Natural killer cell (primary cell): ENCODE results near the gene EOLA1. TPM values are rescaled to one million over a fixed set of nuclear protein-coding genes. Genes with fewer than 3 reads are reported as not detected.

Experiments used
- ATAC-seq, 3 donors: fragments of 150-1000 bp in 2 of 3; fragments of 200-7000 bp in 1 of 3; cut with Tn5 transposase; 1 replicate in 1 of 3; 2 replicates in 2 of 3; pipeline ENCODE4 v1.10.0; 2021; ENCODE audit warnings: mild to moderate bottlenecking in 2 of 3, moderate library complexity in 2 of 3
- DNase-seq, 2 donors: peaks; one replicate each; pipeline versions ENCODE4 v3.0.0 to v3.0.0-alpha.2; 2013 to 2021; ENCODE audit warnings: mixed read lengths in 1 of 2
- H3K27ac ChIP-seq: one replicate; pipeline ENCODE4 v1.5.1; 2013; ENCODE audit warnings: mild to moderate bottlenecking, low read length
- H3K27me3 ChIP-seq: one replicate; pipeline ENCODE4 v1.6.1; 2013; ENCODE audit warnings: low read length; ENCODE audit not compliant: control insufficient read depth, insufficient read depth
- H3K36me3 ChIP-seq: one replicate; pipeline ENCODE4 v1.6.1; 2013; ENCODE audit warnings: low read length; ENCODE audit not compliant: control insufficient read depth, insufficient read depth
- H3K4me1 ChIP-seq: one replicate; pipeline ENCODE4 v1.6.1; 2013; ENCODE audit warnings: low read length; ENCODE audit not compliant: control insufficient read depth, insufficient read depth
- H3K4me3 ChIP-seq: one replicate; pipeline ENCODE4 v1.5.1; 2013; ENCODE audit warnings: low read length
- H3K9me3 ChIP-seq: one replicate; pipeline ENCODE4 v1.6.1; 2013; ENCODE audit warnings: low read length; ENCODE audit not compliant: control insufficient read depth, insufficient read depth
- H3K27ac Mint-ChIP-seq, 2 donors: one replicate each; pipeline ENCODE4 v1.8.0; 2022; ENCODE audit warnings: mild to moderate bottlenecking in 2 of 2, mixed read lengths in 2 of 2, moderate library complexity in 1 of 2
- H3K27me3 Mint-ChIP-seq, 2 donors: one replicate each; pipeline ENCODE4 v1.8.0; 2022; ENCODE audit warnings: low read depth in 2 of 2, mixed read lengths in 2 of 2
- H3K36me3 Mint-ChIP-seq: one replicate; pipeline ENCODE4 v1.8.0; 2022; ENCODE audit warnings: mixed read lengths
- H3K4me1 Mint-ChIP-seq, 2 donors: one replicate each; pipeline ENCODE4 v1.8.0; 2022; ENCODE audit warnings: mixed read lengths in 2 of 2
- H3K4me3 Mint-ChIP-seq: one replicate; pipeline ENCODE4 v1.8.0; 2022; ENCODE audit warnings: mild to moderate bottlenecking, moderate library complexity, mixed read lengths
- H3K9me3 Mint-ChIP-seq, 2 donors: one replicate each; pipeline ENCODE4 v1.8.0; 2022; ENCODE audit warnings: mixed read lengths in 2 of 2
- WGBS: methylation state at CpG from one replicate; pipeline ENCODE4 v1.1.7; 2013; ENCODE audit warnings: missing lambda C conversion rate; ENCODE audit not compliant: insufficient coverage; 5-methylcytosine and 5-hydroxymethylcytosine counted together
- intact Hi-C: fragments of 100-400 bp; cut with micrococcal nuclease; formaldehyde crosslinking; loops from one replicate; pipeline ENCODE4 v1.14.2; 2022
- total RNA-seq, 4 donors: library from RNA; stranded (reverse); fragments of 120-200 nt in 1 of 4; gene quantifications; one replicate each; pipeline versions ENCODE4 v1.2.3 to v1.2.4, GENCODE V29; 2013 to 2022
- TF ChIP-seq, protein P1 (sequence below): fragments of 200-600 bp; IDR thresholded peaks from one replicate; pipeline ENCODE4 v1.8.0; 2022; ENCODE audit warnings: antibody characterized with exemption

Gene EOLA1
- total RNA-seq, 3 donors from 2014 or later (not counting 1 experiment from before 2014, with no cell fraction given): 26.4 to 37.6 (median 36.7) TPM

DNA sequence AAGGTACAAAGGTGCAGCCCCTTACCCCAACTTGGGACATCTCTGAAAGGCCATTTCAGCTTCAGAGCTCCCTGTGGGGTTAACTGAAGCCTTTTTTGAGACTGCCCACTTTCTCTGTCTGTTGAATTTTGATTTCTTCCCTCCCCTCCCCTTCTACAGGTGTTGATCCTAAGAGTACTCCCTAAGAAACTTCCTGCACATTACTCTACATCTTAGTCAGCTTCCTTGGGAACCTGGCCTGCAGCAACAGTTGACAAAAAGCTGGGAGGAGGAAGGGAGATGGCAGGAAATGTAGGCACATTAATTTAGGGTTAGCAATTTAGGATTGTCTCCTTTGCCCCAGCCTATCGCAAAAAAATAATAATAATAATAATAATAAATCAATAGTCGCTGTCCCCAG, 34.5 kb upstream of the EOLA1 start:
- H3K36me3 ChIP-seq: peaks cover 12% of the 10 kb centered on the region
- no peaks in the 10 kb centered on the region for H3K36me3 Mint-ChIP-seq
- no peak overlapping the region for H3K4me3 Mint-ChIP-seq
- no CpG with 5 or more reads among the region's 2 CpGs for whole genome bisulfite sequencing
- peaks cover 39% of the 10 kb centered on the region for H3K4me1 ChIP-seq
- peaks cover 30 to 42% of the 10 kb centered on the region in 2 donors for H3K4me1 Mint-ChIP-seq
- H3K27ac Mint-ChIP-seq: peak overlapping the region in 1 of 2 donors; percentile 92
- H3K4me3 ChIP-seq: no peak overlapping the region
- H3K27me3 ChIP-seq: no peaks in the 10 kb centered on the region
- ATAC-seq (no peak), DNase-seq (no peak)
- H3K27me3 Mint-ChIP-seq: peaks cover 0 to 10% of the 10 kb centered on the region in 2 donors
- peak overlapping the region; percentile 91 for H3K27ac ChIP-seq
- intact Hi-C loops: loop anchor here (10.0 kb wide), 3 partner anchors 318 to 1188 kb away; partner anchors contain the start of genes EOLA2 and MTMR1
- H3K9me3 ChIP-seq: no peaks in the 10 kb centered on the region
- TF ChIP-seq, protein P1, sequence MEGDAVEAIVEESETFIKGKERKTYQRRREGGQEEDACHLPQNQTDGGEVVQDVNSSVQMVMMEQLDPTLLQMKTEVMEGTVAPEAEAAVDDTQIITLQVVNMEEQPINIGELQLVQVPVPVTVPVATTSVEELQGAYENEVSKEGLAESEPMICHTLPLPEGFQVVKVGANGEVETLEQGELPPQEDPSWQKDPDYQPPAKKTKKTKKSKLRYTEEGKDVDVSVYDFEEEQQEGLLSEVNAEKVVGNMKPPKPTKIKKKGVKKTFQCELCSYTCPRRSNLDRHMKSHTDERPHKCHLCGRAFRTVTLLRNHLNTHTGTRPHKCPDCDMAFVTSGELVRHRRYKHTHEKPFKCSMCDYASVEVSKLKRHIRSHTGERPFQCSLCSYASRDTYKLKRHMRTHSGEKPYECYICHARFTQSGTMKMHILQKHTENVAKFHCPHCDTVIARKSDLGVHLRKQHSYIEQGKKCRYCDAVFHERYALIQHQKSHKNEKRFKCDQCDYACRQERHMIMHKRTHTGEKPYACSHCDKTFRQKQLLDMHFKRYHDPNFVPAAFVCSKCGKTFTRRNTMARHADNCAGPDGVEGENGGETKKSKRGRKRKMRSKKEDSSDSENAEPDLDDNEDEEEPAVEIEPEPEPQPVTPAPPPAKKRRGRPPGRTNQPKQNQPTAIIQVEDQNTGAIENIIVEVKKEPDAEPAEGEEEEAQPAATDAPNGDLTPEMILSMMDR: no peak
- no peaks in the 10 kb centered on the region for H3K9me3 Mint-ChIP-seq

DNA sequence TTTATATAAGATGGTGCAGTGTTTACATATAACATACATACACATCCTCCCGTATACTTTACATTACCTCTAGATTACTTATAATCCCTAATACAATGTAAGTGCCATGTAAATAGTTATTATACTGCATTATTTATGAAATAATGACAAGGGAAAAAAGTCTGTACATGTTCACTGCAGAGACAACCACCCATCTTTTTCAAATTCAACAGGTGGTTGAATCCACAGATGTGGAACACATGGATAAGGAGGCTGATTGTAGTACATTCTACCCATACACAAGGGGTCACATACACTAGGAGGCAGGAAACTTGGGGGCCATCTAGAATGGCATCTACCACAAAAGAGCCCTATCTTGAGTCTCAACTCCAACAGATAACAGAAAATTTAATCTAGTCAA, 32.3 kb upstream of the EOLA1 start:
- ATAC-seq: no peak
- no peak for DNase-seq
- intact Hi-C loops: loop anchor here (10.0 kb wide), 3 partner anchors 316 to 1186 kb away; partner anchors contain the start of genes EOLA2 and MTMR1
- peaks cover 36% of the 10 kb centered on the region for H3K4me1 ChIP-seq
- no peaks in the 10 kb centered on the region for H3K9me3 ChIP-seq
- TF ChIP-seq, protein P1: no peak
- no peaks in the 10 kb centered on the region for H3K27me3 ChIP-seq
- Mint-ChIP-seq H3K27me3 (peaks cover 0 to 10% of the 10 kb centered on the region in 2 donors), H3K27ac (no peak overlapping the region), H3K4me3 (no peak overlapping the region), H3K9me3 (no peaks in the 10 kb centered on the region), H3K36me3 (no peaks in the 10 kb centered on the region), H3K4me1 (peaks cover 22 to 34% of the 10 kb centered on the region in 2 donors)
- no peak overlapping the region for H3K27ac ChIP-seq
- WGBS: no CpG with 5 or more reads among the region's 1 CpG
- no peaks in the 10 kb centered on the region for H3K36me3 ChIP-seq
- H3K4me3 ChIP-seq: no peak overlapping the region

DNA sequence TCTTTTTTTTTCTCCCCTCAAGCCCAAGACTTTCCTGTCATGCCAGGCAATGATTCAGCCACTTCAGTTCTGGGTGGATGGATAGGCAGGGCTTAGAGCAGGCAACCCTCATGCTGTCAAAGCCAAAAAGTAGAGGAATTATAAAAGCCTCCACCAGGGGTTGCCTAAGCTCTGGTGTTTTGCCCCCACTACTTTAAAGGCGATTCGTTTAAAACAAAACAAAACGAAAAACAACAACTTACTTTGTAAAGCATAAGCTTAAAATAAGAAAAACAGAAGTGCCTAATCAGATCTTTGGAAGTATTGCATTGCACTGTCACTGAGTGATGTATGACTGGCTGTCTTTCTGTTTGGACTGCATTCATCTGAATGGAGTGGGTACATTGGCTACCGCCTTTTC, 30.4 kb upstream of the EOLA1 start:
- intact Hi-C loops: loop anchor here (5.0 to 10.0 kb wide), 2 partner anchors 122 to 1596 kb away; partner anchors contain the start of genes FMR1 and TMEM185A

More for the DNA sequence above, 30.4 kb upstream of the EOLA1 start:
- H3K27me3 ChIP-seq: no peaks in the 10 kb centered on the region
- TF ChIP-seq, protein P1: no peak
- Mint-ChIP-seq H3K4me1 (peaks cover 34 to 37% of the 10 kb centered on the region in 2 donors), H3K36me3 (no peaks in the 10 kb centered on the region), H3K27me3 (peaks cover 0 to 10% of the 10 kb centered on the region in 2 donors), H3K4me3 (no peak overlapping the region), H3K27ac (peak overlapping the region in 1 of 2 donors; percentile 8), H3K9me3 (no peaks in the 10 kb centered on the region)
- H3K4me3 ChIP-seq: no peak overlapping the region
- H3K4me1 ChIP-seq: peaks cover 42% of the 10 kb centered on the region
- no peaks in the 10 kb centered on the region for H3K9me3 ChIP-seq
- H3K27ac ChIP-seq: no peak overlapping the region
- no CpG with 5 or more reads among the region's 4 CpGs for WGBS
- ATAC-seq (no peak), DNase-seq (no peak)
- no peaks in the 10 kb centered on the region for H3K36me3 ChIP-seq
